ENCODE measurements around the gene EIF2AK3.

- TF ChIP-seq POLR2A (IDR thresholded peaks at IDR 0.05), result no peak
- TF ChIP-seq CTCF (IDR thresholded peaks at IDR 0.05), result no peak
These were observed 97.2 kb downstream of the EIF2AK3 start for GRCh38 chr2:88530081-88530480.
